HG03457 (cell line): ENCODE data around the gene ARMS2.

Experiments
- ATAC-seq: cut with Tn5 transposase; IDR thresholded peaks from one replicate; pipeline ENCODE4 v1.9.1; 2021; ENCODE audit warnings: moderate number of reproducible peaks; ENCODE audit not compliant: unreplicated experiment

The ARMS2 gene

GRCh38 chr10:122469848-122470247 lies 15.4 kb downstream of the ARMS2 start:
- no peak for ATAC-seq

DNA sequence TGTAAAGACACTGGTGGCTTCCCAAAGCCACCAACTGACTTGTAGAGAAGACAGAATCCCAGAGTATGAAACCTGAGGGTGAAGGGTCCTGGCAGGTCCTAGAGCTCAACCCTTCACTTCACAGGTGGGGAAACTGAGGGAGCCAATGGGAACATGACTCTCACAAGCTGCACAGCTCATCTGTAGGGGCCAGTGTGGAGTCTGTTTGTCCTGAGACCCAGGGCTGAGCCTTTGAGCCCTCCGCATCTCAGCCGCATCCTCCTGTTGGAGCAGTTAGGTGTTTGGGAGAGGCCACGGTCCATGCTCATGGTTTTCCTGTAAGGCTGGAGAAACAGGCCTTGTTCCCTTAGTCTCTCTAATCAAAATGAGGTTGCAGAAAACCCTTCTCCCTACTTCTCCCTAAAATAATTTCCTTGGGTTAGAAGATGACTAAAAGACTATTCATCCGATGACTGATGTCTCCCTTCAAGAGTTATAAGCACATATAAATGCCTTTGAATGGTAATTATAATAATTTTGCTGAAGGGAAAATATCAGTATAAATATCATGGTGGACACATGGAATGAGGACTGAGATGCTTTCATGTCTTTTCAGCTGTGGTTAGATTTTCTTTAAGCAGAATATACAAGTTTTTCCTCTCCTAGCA lies 17.2 kb downstream of the ARMS2 start:
- no peak for ATAC-seq

DNA sequence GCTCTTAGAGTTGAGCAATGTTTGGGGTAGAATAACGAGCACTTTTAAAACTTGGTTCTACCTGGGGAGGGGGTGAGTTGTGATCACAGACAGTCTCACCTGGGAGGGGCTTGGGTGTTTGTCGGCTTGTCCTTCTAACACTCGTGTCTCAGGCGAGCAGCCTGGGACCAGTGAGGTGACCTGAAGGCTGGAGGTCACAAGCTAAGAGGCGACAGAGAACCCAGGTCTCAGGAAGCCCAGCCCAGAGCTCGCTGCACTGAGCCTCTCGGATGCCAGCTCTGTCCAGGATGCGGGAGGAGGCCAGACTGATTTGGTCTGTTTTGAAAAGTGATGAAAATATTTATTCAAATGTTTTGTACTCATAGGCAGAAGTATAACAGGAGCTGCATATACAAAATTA lies 18.7 kb downstream of the ARMS2 start:
- no peak for ATAC-seq

- no peak for ATAC-seq
Observed at GRCh38 chr10:122474131-122474818, 19.8 kb downstream of the ARMS2 start.

DNA sequence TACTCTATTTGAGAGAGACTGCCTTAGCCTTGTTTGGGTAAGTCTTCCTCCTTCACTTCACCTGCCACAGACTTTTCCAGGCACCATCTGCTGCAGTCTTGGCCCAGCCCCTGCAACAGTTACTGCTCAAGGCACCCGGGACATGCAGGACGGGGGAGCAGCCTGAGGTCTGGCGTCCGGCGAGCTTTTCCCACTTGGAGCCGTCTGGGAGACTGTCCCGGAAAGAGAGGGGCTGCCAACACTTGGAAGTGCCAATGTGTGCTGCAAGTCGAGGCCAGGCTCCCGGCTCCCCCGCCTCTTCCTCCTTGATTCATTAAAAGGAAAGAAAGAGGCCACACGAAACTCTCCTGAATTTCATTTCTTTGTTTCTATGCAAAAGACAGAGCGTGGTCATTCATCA lies 20.6 kb downstream of the ARMS2 start:
- ATAC-seq: no peak

GRCh38 chr10:122475591-122476332 lies 21.3 kb downstream of the ARMS2 start:
- no peak for ATAC-seq

GRCh38 chr10:122476333-122476695 lies 21.9 kb downstream of the ARMS2 start:
- ATAC-seq: no peak

DNA sequence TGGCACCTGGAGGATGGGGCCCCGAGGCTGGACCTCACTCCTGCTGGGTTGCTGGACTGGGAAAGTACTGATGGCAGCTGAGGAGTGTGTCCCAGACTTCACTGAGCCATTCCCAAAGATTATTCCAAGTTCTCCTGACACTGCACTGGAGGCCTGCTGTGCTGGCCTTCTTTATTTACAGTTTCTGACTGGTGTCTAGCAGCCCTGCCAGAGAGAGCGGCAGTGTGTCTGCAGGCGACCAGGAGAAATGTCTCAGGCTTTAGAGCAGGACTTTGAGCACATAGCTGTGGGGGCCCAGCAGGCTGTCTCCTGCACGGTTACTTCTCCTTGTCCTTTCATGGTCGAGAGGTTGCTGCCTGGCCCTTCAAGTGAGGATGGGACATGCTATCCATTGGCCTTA lies 23.0 kb downstream of the ARMS2 start:
- ATAC-seq: no peak

DNA sequence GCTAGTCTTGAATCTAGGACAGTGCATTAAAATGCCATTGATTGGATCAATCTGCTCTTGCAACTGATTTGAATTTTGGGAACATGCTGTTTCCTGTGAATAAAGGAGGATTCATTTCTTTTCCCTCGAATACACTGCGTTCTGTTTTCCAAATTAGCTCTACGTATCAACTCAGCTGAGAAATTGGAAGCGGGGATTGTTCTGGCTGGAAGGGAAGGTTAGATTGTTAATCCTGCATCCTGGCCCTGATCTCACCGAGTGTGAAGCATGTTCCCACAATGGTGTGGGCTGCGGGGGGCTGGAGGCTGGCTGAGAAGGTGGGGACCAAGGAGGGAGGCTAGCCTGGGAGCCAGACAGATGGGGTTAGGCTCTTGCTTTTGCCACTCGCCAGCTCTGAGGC lies 24.5 kb downstream of the ARMS2 start:
- ATAC-seq: no peak

- no peak for ATAC-seq
Observed at GRCh38 chr10:122480146-122480833, 25.8 kb downstream of the ARMS2 start.

- ATAC-seq: no peak
Observed at GRCh38 chr10:122481296-122482056, 27.0 kb downstream of the ARMS2 start.

DNA sequence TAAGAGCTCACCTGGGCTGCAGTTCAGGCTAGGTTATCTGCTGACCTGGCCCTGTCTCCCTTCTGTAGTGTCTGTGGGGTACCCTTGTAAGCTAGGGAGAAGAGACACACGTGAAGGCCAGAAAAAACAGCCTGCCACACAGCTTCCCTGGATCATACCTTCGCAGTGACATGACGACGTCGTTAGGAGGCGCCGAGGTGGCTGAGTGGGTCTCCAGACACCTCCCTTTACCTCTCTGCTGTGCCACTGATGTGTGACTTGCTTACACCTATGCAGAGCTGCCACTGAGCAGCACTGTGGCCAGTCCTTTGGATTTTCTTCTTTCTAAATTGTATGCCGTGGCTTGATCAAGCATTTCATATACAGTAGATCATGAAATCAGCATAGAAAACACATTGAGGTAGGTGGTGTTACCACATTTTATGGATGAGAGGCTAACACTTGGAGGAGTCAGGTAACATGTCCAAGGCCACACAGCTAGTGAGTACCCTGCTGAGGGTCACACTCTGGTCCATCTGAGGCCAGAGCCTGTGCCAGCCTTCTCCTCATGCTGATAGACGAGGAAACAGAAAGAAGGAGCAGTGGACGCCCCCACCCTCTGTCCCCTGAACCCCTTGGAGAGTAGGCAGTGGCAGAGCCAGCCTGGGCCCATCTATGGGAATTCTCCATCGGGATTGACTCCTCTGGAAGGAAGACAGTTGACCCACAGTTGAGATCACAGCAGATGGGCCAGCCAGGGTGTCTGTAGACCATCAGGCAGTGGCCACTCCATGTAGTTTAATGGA lies 30.0 kb downstream of the ARMS2 start:
- no peak for ATAC-seq

DNA sequence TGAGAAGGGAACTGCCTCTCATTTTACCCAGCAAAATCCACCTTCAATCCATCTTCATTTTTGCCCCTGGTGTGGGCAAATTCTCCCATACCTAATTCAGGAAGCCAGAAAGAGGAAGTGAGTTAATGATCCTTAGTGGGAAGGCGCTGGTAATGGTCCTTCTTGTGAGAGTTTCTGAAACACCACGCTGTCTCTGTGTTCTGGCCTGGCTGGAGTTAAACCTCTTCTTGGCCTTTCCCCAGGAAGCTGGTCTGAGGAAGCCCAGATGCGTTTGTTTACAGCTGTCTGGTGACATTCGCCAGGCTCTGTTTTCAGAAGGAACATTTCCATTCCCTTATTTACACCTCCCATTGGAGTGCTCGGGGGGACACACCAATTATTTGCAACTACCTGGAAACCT lies 31.2 kb downstream of the ARMS2 start:
- no peak for ATAC-seq

- ATAC-seq: no peak
Observed at GRCh38 chr10:122486406-122487080, 32.1 kb downstream of the ARMS2 start.

- ATAC-seq: no peak
Observed at GRCh38 chr10:122487174-122487765, 32.8 kb downstream of the ARMS2 start.

- no peak for ATAC-seq
Observed at GRCh38 chr10:122490268-122490667, 35.8 kb downstream of the ARMS2 start.

- no peak for ATAC-seq
Observed at GRCh38 chr10:122490786-122491680, 36.6 kb downstream of the ARMS2 start.

DNA sequence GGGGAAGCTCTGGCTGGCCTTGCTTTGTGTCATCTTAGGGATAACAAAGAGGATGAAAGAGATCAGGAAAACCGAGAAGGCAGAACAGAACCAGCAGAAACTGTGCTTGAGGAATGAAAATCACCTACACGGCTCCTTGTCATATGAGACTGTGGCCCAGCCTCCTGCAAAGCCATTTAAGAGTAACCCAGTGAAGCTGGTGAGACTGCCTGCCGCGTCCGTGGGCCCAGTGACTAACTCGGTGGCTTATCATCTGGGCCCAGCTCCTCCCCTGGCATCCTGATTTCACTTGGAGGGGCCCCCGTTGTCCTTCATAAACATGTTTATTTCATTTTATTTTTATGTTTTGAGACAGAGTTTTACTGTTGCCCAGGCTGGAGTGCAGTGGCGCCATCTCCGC lies 37.6 kb downstream of the ARMS2 start:
- no peak for ATAC-seq
